Left ventricle myocardium inferior (tissue), 1 donor: ENCODE results near the gene PROSER2. TPM values are rescaled to one million over a fixed set of nuclear protein-coding genes. Genes with fewer than 3 reads are reported as not detected.
"Not testable (repeated sequence)": the region's sequence is repeated elsewhere in the genome, so short reads cannot be mapped to it uniquely, and the experiment has no call there.

Source experiments
- DNase-seq: peaks from one replicate; pipeline ENCODE4 v3.0.0-alpha.2; 2020
- H3K27ac ChIP-seq: fragments of 200-600 bp; replicated peaks from 2 replicates; pipeline ENCODE4 v1.8.0; 2021
- H3K27me3 ChIP-seq: fragments of 200-600 bp; 2 replicates; pipeline ENCODE4 v1.8.0; 2021; ENCODE audit warnings: low read depth
- H3K36me3 ChIP-seq: fragments of 200-600 bp; 2 replicates; pipeline ENCODE4 v1.8.0; 2021
- H3K4me1 ChIP-seq: fragments of 200-600 bp; 2 replicates; pipeline ENCODE4 v1.8.0; 2021
- H3K4me3 ChIP-seq: fragments of 200-600 bp; 2 replicates; pipeline ENCODE4 v1.8.0; 2021; ENCODE audit warnings: mild to moderate bottlenecking, moderate library complexity
- H3K9me3 ChIP-seq: fragments of 200-600 bp; replicated peaks from 2 replicates; pipeline ENCODE4 v1.8.0; 2021
- intact Hi-C: fragments of 100-400 bp; cut with micrococcal nuclease; formaldehyde crosslinking; loops from one replicate; pipeline ENCODE4 v1.11.0; 2022
- total RNA-seq: library from RNA; stranded (reverse); fragmentation: NEBNext Ultra II Directional; extraction: Animal tissue kit (Norgen Biotek cat#: 25700); gene quantifications from one replicate; pipeline ENCODE4 v1.2.1, GENCODE V29; 2021
- TF ChIP-seq, protein P1 (sequence below): fragments of 200-600 bp; IDR thresholded peaks from 2 replicates; pipeline ENCODE4 v1.8.0; 2021; ENCODE audit warnings: antibody characterized with exemption, mild to moderate bottlenecking, borderline replicate concordance
- donor health status: DM: no; HTN: yes; CAD: no; lungs with severe emphysema.

Gene PROSER2
- total RNA-seq, 1 donor from 2014 or later: 0.52 TPM

DNA sequence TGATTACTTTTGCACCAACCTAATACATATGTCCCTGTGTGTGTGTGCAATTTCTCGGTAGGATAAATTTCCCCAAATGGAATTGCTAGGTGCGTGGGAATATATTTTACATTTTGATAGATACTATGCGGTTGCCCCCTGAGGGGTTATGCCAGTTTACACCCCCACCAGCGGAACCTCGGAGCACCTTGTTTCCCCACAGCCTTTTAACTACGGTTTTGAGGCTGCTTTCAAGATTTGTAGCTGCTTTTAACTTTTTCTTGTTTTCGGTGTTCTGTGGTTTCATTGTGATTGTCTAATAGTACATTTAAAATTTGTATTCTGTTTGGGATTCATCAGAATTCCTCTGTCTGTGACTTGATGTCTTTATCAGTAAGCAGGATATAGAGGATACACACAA lies 22.0 kb downstream of the PROSER2 start:
- intact Hi-C loops: no loop called here
- Histone ChIP-seq H3K36me3 (no peaks in the 10 kb centered on the region), H3K4me3 (no peak overlapping the region)

GRCh38 chr10:11846542-11846941 lies 23.4 kb downstream of the PROSER2 start:
- Histone ChIP-seq H3K36me3 (no peaks in the 10 kb centered on the region), H3K27me3 (no peaks in the 10 kb centered on the region), H3K27ac (no peak overlapping the region), H3K4me3 (no peak overlapping the region), H3K4me1 (no peaks in the 10 kb centered on the region), H3K9me3 (no peaks in the 10 kb centered on the region)
- TF ChIP-seq, protein P1, sequence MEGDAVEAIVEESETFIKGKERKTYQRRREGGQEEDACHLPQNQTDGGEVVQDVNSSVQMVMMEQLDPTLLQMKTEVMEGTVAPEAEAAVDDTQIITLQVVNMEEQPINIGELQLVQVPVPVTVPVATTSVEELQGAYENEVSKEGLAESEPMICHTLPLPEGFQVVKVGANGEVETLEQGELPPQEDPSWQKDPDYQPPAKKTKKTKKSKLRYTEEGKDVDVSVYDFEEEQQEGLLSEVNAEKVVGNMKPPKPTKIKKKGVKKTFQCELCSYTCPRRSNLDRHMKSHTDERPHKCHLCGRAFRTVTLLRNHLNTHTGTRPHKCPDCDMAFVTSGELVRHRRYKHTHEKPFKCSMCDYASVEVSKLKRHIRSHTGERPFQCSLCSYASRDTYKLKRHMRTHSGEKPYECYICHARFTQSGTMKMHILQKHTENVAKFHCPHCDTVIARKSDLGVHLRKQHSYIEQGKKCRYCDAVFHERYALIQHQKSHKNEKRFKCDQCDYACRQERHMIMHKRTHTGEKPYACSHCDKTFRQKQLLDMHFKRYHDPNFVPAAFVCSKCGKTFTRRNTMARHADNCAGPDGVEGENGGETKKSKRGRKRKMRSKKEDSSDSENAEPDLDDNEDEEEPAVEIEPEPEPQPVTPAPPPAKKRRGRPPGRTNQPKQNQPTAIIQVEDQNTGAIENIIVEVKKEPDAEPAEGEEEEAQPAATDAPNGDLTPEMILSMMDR: no peak
- DNase-seq: no peak
- intact Hi-C loops: no loop called here

More for the DNA sequence above, 22.0 kb downstream of the PROSER2 start:
- Histone ChIP-seq H3K27me3 (no peaks in the 10 kb centered on the region), H3K4me1 (no peaks in the 10 kb centered on the region), H3K9me3 (no peaks in the 10 kb centered on the region), H3K27ac (no peak overlapping the region)
- TF ChIP-seq, protein P1: no peak
- DNase-seq: no peak

DNA sequence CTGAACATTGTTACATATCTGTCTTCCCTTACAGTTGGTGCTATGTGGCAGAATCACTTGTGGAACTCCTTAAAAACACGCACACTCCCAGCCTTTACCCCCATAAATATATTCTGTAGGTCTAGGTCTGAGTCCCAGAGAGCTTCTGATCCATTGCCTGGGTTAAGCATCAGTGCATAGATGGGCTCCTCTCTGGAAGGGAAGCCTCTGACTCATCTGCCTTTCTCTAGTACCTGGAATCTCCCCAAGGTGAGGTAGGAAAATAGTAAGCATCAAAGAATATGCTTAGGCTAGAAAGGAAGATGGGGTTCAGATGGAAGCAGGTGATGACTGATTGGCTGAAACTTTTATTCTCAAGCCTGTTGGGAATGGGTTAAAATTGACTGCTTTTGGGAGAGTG lies 26.1 kb downstream of the PROSER2 start:
- H3K27me3 ChIP-seq: no peaks in the 10 kb centered on the region
- TF ChIP-seq, protein P1: no peak
- intact Hi-C loops: no loop called here
- no peak overlapping the region for H3K27ac ChIP-seq
- H3K36me3 ChIP-seq: no peaks in the 10 kb centered on the region
- no peak overlapping the region for H3K4me3 ChIP-seq
- DNase-seq: no peak
- H3K4me1 ChIP-seq: no peaks in the 10 kb centered on the region
- no peaks in the 10 kb centered on the region for H3K9me3 ChIP-seq

DNA sequence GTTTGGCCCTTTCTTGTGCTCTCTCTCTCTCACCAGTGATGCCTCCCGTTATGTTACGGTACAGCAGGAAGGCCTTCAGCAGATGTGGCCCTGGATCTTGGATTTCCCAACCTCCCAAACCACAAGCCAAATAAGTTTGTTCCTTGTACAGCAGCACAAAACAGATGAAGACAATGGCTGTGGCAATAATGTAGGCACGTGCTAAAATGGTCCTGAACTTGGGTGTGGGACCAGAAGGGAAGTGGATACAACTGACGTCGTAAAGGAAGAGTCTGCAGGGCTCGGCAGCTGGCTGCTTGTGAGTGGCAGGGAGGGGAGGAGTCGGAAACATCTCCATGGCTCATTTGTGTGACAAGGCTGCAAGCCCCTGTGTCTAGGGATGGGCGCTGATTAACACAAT lies 26.8 kb downstream of the PROSER2 start:
- TF ChIP-seq, protein P1: no peak
- no peaks in the 10 kb centered on the region for H3K36me3 ChIP-seq
- intact Hi-C loops: no loop called here
- no peaks in the 10 kb centered on the region for H3K27me3 ChIP-seq
- no peak overlapping the region for H3K27ac ChIP-seq
- no peak overlapping the region for H3K4me3 ChIP-seq
- H3K4me1 ChIP-seq: no peaks in the 10 kb centered on the region
- no peaks in the 10 kb centered on the region for H3K9me3 ChIP-seq
- DNase-seq: no peak

- TF ChIP-seq, protein P1: no peak
- Histone ChIP-seq H3K9me3 (no peaks in the 10 kb centered on the region), H3K4me3 (no peak overlapping the region), H3K27ac (no peak overlapping the region), H3K27me3 (no peaks in the 10 kb centered on the region), H3K4me1 (no peaks in the 10 kb centered on the region), H3K36me3 (no peaks in the 10 kb centered on the region)
- intact Hi-C loops: no loop called here
- DNase-seq: no peak
These were observed 28.8 kb downstream of the PROSER2 start for GRCh38 chr10:11851910-11852309.

- intact Hi-C loops, DNase-seq: not testable (repeated sequence)
These were observed 29.5 kb downstream of the PROSER2 start for GRCh38 chr10:11852637-11853036.

More at GRCh38 chr10:11852637-11853036, 29.5 kb downstream of the PROSER2 start:
- H3K9me3 ChIP-seq, H3K4me1 ChIP-seq, H3K4me3 ChIP-seq, H3K27ac ChIP-seq, H3K27me3 ChIP-seq, H3K36me3 ChIP-seq: not testable (repeated sequence)
